NCI-H2196 (cell line): ENCODE results near the gene RNF167.

ENCODE experiments used
- DNase-seq: peaks from one replicate; lab custom pipeline; 2025; ENCODE audit not compliant: unreplicated experiment; lab: John Stamatoyannopoulos, UW

Gene RNF167

DNA sequence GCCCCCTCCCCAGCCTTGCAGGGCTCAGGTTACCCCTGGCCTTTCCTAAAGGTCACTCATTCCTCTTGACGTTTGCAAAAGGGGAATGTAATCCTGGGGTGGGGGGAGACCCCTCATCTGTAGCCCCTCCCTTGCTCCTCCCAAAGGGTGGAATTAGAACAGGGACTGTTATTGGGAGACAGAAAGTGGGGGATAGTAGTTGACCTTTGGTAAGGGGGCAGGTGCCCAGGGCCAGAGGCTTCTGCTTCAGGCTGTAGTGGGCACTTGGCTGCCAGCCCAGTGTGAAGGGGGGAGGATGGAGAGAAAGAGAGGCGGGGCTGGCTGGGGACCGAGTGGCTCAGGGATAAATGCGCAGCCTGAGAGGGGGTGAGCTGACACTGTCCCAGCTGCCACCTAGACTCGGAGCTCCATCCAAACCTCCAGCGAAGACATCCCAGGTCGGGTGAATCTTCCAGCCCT, 10.7 kb downstream of the RNF167 start, which contains the start of gene ENO3:
ENO3 (plus strand) TSS at position 374 of the 459 bp plus-strand sequence. CDS start 711 bp downstream, outside the sequence.
- DNase-seq = peak; percentile 10

DNA sequence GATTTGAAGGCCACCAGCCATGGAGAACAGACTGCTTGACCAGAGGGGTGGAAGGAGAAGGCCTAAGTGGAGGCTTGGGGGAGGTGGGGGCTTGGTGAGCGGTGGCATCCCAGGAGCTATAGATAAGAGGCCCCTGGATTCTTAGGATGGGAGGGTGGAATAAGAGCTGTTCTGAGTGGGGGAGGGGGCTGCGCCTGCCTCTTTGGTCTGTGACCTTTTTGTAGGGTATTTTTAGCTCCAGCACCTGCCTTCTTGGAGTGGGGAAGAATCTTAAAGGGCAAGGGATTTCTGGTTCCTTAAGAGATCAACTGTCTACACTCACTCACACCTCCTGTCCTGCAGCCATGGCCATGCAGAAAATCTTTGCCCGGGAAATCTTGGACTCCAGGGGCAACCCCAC, 11.4 kb downstream of the RNF167 start:
- no peak for DNase-seq

DNA sequence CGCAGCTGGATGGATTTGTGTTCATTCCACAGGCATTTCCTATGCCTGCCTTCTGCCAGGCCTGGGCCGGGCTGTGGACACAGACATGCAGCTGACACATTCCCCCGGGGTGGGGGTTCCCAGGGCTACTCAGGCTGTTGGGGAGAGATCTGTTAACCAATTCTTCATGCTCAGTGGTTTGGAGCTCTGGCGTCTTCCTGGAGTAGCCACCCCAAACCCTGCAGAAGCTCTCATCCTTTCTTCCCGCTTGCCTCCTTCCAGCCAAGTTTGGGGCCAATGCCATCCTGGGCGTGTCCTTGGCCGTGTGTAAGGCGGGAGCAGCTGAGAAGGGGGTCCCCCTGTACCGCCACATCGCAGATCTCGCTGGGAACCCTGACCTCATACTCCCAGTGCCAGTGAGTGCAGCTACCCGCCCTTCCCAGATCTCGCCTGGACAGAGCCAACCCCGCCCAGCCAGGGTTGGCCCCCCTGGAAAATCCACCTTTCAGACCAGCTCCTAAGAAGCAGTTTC, 13.4 kb downstream of the RNF167 start:
- DNase-seq = no peak

DNA sequence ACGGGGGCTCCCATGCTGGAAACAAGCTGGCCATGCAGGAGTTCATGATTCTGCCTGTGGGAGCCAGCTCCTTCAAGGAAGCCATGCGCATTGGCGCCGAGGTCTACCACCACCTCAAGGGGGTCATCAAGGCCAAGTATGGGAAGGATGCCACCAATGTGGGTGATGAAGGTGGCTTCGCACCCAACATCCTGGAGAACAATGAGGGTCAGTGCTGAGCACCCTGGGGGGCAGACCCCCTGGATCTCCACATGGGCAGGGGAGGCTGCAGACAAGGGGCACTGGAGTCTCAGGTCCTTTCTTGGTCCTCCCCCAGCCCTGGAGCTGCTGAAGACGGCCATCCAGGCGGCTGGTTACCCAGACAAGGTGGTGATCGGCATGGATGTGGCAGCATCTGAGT, 15.0 kb downstream of the RNF167 start:
- no peak for DNase-seq

DNA sequence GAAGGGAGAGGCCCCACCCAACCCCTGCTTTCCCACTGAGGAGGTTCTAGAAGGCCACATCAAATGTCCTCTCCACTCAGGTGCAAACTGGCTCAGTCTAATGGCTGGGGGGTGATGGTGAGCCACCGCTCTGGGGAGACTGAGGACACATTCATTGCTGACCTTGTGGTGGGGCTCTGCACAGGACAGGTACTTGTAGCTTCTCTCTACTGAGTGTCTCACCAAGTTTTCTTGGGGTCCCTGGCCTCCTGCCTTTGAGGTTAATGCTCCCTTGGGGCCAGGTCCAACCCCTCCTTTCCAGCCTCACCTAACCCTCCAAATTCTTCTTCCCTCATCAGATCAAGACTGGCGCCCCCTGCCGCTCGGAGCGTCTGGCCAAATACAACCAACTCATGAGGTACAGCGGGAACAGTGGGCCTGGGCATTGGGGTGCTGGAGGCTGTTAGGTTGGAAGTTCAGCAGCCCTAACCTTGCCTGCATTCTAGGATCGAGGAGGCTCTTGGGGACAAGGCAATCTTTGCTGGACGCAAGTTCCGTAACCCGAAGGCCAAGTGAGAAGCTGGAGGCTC, 16.5 kb downstream of the RNF167 start:
- DNase-seq = no peak

DNA sequence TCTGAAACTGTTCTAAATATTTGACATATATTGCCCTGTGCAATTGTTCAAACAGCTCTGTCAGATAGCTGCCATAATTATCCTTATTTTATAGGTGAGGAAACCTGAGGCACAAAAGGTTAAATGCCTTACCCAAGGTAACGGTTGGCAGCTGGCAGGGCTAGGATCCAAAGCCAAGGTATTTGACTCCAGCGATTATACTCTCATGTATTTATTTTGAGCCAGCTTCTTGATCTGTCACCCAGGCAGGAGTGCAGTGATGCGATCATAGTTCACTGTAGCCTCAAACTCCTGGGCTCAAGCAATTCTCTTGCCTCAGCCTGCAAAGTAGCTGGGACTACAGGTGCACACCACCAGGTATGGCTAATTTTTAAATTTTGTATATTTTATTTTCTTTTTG, 18.0 kb downstream of the RNF167 start:
- DNase-seq = peak; percentile 4

DNA sequence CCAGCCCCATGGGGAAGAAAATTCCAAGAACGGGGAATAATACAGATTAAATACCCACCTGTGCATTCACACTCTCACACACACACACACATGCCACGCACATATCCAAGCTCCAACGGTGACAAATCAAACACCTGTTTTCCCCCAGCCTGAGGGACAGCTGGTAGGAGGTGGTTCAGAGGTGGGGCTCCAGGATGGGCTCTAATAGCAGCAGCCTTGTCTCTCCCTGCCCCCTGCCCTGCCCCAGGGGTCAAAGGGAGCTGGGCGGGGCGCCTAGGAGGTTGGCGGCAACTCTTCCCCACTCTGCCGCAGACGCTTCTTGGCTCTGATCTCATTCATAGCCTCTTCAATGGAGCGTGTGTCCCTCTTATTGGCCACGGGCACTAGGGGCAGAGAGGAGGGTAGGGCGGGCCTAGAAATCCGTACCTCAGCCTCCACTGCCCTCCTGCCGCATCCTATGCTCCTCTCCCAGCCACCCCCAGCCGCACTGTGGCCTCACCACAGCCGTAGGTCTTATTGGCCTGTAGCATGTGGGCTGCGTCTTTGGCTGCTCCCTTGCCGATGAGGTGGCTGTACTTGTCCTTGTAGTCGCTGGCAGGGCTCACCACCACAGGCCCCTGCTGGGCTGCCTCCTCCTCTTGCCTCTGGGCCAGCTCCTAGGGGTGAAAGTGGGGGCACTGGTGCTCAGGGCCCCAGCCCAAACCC, 19.3 kb downstream of the RNF167 start:
- no peak for DNase-seq

DNA sequence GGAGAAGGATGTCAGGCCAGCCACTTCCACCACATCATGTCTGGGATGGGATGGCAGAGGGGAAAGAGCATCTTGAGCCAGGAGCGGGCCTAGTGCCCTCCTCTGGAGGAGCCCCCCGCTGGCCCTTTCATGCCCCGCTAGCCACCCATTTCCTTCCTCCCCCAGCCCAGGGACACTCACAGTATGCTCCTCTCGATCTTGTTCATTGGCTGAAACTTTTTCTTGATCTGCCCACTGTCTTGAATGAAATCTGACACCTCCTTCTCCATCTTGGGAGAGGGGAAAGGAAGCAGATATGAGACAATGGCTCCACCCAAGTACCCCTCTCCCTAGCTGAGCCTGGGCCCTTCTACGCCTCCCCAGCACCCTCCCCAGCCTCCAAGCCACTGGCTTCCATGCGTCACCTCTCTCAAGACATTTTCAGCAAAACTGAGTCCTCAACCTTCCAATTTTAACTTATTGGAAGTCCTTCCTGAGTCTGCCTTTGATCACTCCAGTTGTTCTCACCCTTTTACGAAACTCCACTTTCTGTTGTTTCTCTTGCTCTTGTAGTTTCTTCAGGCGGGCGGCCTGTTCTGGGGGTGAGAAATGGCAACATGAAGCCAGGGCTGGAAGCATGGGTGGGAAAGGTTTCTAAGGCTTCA, 20.3 kb downstream of the RNF167 start:
- DNase-seq = no peak

DNA sequence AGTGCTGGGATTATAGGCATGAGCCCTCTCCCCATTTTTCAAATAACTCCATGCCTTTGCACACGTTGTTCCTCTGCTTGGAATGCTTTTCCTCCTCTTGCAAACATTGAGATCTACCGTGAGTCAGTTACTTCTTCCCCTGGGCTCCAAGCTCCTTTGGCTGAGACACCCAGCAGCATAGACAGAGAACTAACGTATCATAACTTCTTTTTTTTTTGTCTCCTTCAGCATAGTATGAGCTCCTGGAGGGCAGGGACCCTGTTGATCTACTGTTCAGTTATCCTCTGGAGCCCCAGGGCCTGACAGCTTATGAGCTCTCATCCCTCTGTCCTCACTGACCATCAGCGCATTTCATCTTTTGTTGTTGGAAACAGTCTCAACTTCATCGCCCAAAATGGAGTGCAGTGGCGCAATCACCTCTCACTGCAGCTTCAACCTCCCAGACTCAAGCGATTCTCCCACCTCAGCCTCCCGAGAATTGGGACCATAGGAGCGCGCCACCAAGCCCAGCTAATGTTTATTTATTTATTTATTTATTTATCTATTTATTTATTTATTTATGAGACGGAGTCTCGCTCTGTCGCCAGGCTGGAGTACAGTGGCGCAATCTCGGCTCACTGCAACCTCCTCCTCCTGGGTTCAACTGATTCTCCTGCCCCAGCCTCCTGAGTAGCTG, 25.4 kb downstream of the RNF167 start:
- DNase-seq = no peak

DNA sequence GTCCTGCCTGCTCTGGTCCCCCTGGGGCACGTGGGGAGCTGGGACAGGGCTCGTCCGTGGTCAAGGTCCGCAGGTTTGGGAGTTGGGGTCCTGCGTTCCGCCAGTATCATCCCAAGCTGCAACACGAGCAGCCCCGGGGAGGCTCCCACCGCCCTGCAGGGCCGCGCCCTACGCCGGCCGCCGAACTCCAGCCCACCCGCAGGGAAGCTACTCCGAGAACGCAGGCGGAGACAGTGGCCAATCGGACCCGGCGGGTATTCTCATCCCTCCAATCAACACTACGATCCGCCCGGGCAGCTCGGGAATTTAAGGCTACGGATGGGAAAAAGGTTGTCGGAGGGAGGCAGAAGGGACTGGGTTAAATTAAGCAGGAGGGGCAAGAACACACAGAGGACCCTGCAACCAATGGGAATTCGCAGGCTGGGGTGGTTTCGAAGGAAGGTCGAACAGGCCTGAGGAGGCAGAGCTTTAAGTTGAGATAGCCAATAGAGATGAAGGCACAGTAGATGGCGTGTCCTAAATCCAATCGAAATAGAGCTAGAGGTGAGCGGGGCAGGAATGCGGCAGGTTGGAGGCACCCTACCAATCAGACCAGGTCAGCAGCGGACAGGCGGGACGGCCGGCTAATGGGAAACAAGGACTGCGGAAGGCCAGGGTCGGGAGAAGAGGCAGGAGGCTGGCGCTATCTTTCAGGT, 26.9 kb downstream of the RNF167 start:
- peak; percentile 81 for DNase-seq

DNA sequence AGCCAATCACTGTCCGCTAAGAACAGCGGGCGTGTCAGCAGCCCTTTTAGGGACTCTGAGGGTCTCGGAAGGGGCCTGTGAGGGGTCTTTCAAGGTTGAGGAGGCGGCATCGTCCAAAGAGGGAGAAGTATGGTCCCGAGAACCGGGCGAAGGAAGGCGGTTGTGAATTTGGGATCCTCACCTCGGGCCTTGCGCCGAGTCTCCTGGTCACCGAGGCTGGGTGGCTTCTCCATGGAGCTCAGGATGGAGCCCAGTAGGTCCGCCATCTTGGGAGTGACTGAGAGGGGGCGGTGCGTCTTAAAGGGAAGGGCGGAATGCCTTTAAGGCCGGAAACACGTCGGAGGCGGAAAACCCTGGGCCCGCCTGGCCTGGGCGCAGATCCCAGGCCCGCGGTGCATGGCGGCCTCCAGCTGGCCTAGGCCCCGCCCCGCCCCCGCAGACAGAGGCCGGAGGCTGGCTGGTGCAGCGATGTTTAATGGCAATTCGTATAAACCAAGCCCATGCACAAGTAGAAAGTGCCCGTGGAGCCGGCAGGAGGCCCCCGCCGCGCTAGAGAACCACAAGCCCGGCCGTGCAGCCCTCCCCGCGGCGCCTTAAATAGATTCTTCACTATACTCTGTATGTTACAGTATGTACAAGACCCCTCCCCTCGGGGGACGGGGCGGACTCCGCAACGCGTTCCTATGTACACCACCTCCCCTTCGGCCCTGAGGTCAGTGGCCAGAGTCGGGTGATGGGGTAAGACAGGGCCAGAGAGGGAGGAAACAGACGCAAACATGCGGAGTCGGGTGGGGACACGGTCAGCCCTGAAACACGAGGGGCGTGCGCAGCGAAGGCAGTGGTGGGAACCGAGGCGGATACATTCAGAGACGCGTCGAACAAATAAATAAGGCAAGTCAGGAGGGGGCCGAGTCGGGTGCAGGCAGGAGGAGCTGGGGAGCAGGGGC, 27.7 kb downstream of the RNF167 start, which contains the start of gene SPAG7:
SPAG7 (minus strand) TSS at position 279 of the 947 bp plus-strand sequence; CDS start at position 266, 13 bp downstream.
- peak; percentile 80 for DNase-seq

DNA sequence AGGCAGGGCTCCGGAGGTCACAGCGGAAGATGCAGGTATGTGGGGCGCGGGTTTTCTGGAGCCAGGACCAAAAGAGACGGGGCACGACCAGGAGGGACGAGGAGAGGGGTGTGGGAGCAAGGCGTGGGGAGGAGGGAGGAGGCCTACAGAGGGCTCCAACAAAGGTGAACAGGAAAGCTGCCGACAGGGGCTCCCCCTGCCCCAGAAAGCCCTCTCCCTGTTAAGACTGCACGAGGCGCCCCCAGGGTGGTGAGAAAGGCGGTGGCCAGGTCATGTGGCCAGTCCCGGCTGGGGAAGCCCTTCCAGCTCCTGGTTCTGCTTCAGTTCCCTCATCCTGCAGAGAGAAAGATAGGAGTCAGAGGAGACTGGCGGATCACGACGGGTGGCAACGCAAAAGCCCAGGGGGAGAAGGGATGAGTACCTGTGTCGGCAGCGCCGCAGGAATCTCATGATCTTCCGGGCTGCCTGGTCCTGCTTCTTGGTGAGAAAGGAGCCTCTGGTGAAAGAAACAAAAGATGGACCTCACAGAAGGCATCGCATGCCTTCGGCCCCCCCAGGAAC, 28.5 kb downstream of the RNF167 start:
- no peak for DNase-seq

DNA sequence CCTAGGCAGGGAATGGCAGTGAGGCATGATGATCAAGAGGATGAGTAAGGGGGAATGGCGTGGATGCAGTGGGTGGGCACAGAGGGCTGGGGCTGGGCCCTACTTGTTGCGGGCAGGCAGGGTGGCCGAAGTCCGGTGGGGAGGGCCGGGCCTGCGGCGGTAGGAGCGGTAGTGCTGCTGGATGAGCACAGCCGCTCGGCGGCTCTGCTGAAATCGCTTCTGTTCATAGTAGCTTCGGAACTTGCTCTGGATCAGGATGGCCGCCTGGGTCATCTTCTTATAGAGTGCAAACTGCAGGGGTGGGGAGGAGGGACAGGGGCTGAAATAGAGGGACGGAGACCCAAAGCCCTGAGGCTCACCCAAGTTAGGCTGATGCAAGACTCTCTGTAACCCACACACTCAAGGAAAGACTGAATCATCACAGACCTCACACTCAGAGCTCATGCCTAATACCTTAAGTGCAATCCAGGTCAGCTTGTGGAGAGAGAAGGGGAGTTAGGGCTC, 29.0 kb downstream of the RNF167 start:
- no peak for DNase-seq

DNA sequence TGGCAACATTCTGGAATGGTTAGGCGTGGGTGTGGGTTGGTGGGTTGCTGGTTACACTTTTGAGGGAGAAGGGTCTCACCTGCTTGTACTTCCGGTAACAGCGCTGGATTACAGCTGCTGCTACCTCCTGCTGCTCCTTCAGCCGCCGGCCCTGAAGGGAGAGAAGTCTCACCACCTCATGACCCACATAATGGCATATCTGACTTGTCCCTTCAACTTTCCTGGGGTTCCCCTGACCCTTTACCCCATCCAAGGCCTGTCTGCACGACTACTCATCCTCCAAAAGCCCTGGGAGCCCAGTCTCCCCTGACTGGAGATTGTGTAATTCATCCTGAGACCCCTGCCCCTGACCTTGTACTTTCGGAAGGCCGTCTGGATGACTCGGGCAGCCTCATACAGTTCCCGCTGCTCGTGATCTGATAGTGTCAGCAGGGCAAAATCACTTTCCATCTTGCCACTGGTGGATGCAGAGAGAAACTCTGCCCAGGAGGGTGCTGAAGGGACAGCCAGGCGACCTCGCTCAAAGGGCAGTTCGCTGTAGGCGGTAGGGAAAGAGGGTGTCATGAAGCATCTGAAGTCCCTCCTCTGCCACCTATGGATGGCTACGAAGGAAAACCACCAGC, 29.6 kb downstream of the RNF167 start:
- DNase-seq = no peak

DNA sequence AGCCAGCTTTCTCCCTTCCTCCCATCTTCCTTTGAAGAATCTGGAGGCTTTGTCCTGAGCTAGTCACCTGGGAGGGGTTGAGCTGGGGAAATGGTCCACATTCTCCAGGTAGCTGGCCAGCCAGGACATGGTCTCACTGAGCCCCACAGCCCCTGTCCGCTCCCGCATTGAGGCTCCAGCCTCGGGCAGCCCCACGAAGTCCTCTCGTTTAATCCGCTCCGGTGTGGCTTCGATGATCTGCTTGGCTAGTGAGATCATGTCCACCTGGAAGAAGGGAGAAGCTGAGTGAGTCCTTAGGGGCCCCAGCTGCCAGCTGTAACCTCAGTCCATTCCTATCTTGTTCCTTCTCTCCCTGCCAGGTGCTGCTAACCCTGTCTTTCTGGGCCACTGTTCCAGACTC, 30.2 kb downstream of the RNF167 start:
- no peak for DNase-seq

DNA sequence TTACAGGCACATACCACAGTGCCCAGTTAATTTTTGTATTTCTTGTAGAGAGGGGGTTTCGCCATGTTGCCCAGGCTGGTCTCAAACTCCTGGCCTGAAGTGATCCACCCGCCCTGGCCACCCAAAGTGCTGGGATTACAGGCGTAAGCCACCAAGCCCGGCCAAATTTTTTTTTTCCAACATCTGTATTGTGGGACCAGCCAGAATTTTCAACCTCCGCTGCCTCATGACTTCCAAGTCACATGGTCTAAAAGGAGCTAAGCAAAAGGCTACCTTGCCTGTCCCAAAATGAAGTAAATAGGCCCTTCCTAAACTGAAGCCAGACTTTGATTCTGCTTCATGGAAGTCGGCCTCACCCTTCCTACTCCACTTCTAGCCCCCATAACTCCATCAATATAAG, 31.8 kb downstream of the RNF167 start:
- DNase-seq = no peak

DNA sequence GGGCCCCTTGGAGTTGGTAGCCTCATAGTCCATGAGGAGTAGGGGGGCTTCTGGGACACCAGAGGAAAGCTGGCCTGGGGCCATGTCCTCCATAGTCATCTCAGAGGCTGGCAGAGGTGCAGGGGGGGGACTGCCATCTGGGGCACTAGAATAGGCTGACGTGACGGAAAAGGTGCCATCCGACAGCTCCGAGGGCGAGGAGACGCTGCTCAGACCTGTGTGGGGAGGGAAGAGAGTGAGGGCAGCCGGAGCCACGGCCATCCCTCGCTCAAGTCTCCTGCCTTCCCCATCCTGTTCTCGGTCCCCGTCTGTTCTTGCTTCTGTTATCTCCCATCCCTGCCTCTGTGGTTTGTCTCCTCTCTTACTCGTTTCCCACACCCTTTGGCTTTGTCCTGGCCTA, 32.3 kb downstream of the RNF167 start:
- DNase-seq = no peak

DNA sequence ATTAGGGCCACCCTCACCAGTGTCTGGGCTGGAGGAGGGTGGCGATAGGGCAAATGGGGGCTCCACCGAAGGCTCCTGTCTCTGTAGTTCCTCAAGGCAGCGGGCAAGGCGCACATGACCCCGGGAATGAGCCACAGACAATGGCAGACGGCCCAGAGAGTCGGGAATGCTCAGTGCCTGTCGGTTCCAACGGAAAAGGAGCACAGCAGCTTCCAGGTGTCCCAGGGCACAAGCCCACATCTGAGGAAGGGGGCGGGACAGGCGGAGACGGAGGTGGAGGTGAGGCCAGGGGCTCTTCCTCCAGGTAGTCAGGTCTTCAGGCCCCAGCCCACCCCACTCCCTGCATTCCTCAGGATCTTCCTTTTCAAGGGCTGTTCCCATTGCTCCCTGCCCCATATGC, 32.7 kb downstream of the RNF167 start:
- no peak for DNase-seq
